ENCODE measurements around the gene KCNIP3.

Gene KCNIP3

GRCh38 chr2:95296011-95296410 lies 1.1 kb upstream of the KCNIP3 start:
- no peak for DNase-seq (ENCODE audit: low read depth)

- DNase-seq (ENCODE audit: low read depth) = no peak
These were observed 670 bp downstream of the KCNIP3 start for GRCh38 chr2:95297639-95298395.

- no peak for DNase-seq (ENCODE audit: low read depth)
These were observed 1.5 kb downstream of the KCNIP3 start for GRCh38 chr2:95298486-95299111.

- no peak for DNase-seq (ENCODE audit: low read depth)
These were observed 2.8 kb downstream of the KCNIP3 start for GRCh38 chr2:95299961-95300360.

GRCh38 chr2:95300450-95300849 lies 3.3 kb downstream of the KCNIP3 start:
- DNase-seq (ENCODE audit: low read depth) = no peak

GRCh38 chr2:95301186-95301585 lies 4.0 kb downstream of the KCNIP3 start:
- no peak for DNase-seq (ENCODE audit: low read depth)

GRCh38 chr2:95301876-95302641 lies 4.9 kb downstream of the KCNIP3 start:
- no peak for DNase-seq (ENCODE audit: low read depth)

GRCh38 chr2:95303191-95303919 lies 6.2 kb downstream of the KCNIP3 start:
- DNase-seq (ENCODE audit: low read depth) = no peak

- no peak for DNase-seq (ENCODE audit: low read depth)
These were observed 8.4 kb downstream of the KCNIP3 start for GRCh38 chr2:95305380-95306061.

GRCh38 chr2:95306336-95306895 lies 9.3 kb downstream of the KCNIP3 start:
- DNase-seq (ENCODE audit: low read depth) = no peak

- no peak for DNase-seq (ENCODE audit: low read depth)
These were observed 9.9 kb downstream of the KCNIP3 start for GRCh38 chr2:95307036-95307435.

- no peak for DNase-seq (ENCODE audit: low read depth)
These were observed 10.7 kb downstream of the KCNIP3 start for GRCh38 chr2:95307878-95308277.

- no peak for DNase-seq (ENCODE audit: low read depth)
These were observed 11.4 kb downstream of the KCNIP3 start for GRCh38 chr2:95308426-95308990.

GRCh38 chr2:95309599-95309998 lies 12.5 kb downstream of the KCNIP3 start:
- no peak for DNase-seq (ENCODE audit: low read depth)

- DNase-seq (ENCODE audit: low read depth) = no peak
These were observed 13.1 kb downstream of the KCNIP3 start for GRCh38 chr2:95310216-95310615.

GRCh38 chr2:95310651-95311050 lies 13.5 kb downstream of the KCNIP3 start:
- DNase-seq (ENCODE audit: low read depth) = no peak

GRCh38 chr2:95311815-95312542 lies 14.8 kb downstream of the KCNIP3 start:
- DNase-seq (ENCODE audit: low read depth) = no peak

GRCh38 chr2:95312543-95313201 lies 15.5 kb downstream of the KCNIP3 start:
- DNase-seq (ENCODE audit: low read depth) = no peak

- DNase-seq (ENCODE audit: low read depth) = no peak
These were observed 16.4 kb downstream of the KCNIP3 start for GRCh38 chr2:95313296-95314131.

Measured in activated T-helper 9 cell treated with anti-CD3 and anti-CD28 coated beads, Interleukin-2, amount 50 U/mL, for 16 hours (primary cell).